HG03378 (cell line): ENCODE results near the gene TULP4.
"Not testable (repeated sequence)": the region's sequence is repeated elsewhere in the genome, so short reads cannot be mapped to it uniquely, and the experiment has no call there.

ENCODE experiments used
- ATAC-seq: cut with Tn5 transposase; IDR thresholded peaks from one replicate; pipeline ENCODE4 v1.9.1; 2021; ENCODE audit warnings: mild to moderate bottlenecking, moderate library complexity; ENCODE audit not compliant: unreplicated experiment

The TULP4 gene

DNA sequence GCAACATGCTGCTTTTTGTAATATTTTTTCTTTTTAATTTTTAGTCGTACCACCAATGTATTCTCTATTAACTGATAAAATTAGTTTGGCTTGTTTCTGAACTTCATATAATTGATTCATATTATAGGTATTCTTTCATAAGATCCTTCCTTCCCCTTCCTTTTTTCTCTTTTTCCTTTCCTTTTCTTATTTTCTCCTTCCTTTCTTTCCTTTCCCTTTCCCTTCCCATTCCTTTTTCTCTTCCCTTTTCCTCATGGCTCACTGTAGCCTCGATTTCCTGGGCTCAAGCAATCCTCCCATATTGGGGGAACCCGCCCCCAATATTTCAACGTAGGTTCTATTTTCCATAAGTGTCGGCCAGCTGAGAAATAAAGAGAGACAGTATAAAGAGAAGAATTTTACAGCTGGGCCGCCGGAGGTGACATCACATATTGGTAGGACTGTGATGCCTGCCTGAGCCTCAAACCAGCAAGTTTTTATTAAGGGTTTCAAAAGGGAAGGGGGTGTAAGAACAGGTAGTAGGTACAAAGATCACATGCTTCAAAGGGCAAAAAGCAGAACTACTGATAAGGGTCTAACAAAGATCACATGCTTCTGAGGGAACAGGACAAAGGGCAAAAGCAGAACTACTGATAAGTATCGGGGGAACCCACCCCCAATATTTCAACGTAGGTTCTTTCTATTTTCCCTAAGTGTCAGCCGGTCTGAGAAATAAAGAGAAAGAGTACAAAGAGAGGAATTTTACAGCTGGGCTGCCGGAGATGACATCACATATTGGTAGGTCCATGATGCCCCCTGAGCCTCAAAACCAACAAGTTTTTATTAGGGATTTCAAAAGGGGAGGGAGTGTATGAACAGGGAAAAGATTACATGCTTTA is 16.1 kb upstream of the TULP4 start:
- not testable (repeated sequence) for ATAC-seq

DNA sequence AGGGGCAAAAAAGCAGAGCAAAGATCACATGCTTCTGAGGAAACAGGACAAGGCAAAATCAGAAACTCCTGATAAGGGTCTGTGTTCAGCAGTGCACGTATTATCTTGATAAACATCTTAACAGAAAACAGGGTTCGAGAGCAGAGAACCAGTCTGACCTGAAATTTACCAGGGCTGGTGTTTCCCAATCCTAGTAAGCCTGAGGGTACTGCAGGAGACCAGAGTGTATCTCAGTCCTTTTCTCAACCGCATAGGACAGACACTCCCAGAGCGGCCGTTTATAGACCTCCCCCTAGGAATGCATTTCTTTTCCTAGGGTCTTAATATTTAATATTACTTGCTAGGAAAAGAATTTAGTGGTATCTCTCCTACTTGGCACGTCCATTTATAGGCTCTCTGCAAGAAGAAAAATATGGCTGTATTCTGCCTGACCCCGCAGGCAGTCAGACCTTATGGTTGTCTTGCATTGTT is 15.4 kb upstream of the TULP4 start:
- not testable (repeated sequence) for ATAC-seq

DNA sequence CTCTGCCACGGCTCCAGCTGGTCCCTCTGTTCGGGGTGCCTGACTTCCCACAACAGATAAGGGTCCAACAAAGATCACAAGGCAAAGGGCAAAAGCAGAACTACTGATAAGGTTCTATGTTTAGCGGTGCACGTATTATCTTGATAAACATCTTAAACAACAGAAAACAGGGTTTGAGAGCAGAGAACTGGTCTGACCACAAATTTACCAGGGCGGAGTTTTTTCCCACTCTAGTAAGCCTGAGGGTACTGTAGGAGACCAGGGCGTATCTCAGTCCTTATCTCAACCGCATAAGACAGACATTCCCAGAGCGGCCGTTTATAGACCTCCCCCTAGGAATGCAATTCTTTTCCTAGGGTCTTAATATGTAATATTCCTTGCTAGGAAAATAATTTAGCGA is 14.6 kb upstream of the TULP4 start:
- not testable (repeated sequence) for ATAC-seq

DNA sequence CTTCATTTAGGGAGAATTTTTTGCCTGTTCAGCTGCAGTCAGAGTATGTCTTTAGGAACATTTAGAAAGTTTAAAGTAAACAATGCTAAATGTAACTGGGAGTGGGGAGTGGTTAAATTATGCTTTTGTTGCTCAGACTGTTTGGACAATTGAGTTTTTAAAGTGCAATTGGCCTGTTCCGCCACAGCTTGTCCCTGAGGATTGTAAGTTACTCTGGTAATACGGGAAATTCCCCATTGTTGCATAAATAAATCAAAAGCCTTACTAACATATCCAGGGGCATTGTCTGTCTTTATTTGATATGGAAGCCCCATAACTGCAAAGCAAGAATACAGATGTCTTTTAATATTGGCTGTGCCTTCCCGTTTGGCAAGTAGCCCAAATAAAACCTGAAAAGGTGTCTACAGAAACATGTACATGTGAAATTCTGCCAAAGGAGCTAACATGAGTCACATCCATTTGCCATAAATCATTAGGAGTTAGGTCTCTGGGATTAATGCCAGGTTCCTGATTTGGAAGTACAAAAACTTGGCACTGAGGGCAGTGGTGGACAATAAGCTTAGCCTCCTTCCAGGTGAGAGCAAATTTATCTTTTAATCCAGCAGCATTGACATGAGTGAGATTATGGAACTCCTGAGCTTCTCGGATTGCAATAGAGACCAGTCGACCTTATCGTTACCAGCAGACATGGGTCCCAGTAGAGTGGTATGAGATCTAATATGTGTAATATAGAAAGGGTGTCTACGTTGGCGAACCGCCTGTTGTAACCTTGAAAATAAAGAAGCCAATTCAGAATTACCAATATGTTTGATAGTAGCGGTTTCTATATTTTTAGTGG is 11.7 kb upstream of the TULP4 start:
- ATAC-seq: not testable (repeated sequence)

DNA sequence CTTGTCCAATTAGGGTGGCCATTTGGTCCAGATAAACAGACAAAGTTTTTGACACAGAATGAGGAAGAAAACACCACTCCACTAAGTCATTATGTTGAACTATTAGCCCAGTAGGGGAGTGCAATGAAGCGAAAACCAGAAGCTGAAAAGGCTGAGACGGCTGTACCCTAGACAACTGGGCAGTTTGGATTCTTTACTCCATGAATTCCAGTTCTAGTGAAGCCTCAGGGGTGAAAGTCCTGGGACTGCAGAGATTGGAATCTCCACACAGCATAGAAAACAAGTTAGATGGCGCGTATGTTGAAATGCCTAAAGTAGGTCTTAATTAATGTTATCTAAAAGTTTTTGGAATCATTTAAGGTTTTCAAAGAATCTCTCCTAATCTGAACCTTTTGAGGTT is 10.7 kb upstream of the TULP4 start:
- ATAC-seq: not testable (repeated sequence)

DNA sequence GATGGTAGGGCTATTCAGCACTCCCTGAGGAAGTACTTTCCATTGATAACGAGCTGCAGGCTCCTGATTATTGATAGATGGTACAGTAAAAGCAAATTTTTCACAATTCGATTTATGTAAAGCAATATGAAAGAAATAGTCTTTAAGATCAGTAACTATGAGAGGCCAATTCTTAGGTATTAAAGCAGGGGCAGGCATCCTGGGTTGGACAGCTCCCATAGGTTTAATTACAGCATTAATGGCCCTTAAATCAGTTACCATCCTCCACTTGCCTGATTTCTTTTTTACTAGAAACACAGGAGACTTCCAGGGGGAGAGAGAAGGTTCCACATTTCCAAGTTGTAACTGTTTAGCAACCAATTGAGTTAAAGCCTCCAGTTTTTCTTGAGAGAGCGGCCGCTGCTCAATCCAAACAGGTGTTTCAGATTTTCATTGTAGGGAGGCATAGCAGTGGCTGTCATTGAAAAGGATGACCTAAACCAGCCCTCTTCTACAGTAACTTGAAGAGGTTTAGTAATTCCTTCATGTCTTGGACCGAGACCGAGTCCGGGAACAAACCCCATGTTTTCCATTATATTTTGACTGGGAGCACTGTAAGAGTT is 10.0 kb upstream of the TULP4 start:
- ATAC-seq: not testable (repeated sequence)

DNA sequence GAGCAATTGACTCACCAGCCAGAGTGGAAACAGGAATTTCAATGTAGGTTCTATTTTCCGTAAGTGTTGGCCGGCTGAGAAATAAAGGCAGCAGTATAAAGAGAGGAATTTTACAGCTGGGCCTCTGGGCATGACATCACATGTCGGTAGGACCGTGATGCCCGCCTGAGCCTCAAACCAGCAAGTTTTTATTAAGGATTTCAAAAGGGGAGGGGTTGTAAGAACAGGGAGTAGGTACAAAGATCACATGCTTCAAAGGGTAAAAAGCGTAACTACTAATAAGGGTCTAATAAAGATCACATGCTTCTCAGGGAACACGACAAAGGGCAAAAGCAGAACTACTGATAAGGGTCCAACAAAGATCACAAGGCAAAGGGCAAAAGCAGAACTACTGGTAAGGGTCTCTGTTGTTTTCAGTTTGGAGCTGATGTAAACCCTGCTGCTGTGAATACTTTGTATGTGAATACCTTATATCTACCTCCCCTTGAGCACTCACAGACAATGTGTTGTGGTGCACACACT is 9.0 kb upstream of the TULP4 start:
- ATAC-seq: no peak

DNA sequence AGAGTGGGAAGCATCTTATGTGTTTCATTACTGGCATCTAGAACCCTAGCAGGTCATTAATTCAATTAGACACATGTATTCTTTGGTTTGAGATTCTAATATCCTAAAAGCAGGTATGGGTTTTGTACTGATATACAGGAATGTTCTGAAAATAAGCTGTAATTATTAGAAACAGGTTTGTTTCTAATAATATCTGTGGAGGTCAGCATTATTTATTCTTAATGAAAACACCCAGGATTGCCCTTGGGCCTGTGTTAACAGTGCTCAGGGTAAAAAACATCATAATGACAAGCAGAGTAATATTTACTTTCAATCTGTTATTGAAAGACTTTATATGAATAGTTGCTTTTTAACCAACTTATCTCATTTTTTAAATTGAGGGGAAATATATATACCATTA is 8.0 kb upstream of the TULP4 start:
- no peak for ATAC-seq

DNA sequence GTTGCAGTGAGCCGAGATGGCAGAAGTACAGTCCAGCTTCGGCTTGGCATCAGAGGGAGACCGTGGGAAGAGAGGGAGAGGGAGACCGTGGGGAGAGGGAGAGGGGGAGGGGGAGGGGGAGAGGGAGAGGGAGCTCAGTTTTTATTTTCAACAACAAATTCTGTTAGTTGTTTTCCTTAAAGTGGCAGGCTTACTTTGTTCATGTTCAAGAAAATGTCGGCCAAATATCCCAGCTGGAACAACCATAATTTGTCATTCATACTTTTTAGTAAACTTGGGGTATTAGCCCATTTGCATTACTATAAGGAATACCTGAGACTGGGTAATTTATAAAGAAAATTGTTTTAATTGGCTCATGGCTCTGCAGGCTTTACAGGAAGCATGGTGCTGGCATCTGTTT is 2.5 kb upstream of the TULP4 start:
- ATAC-seq: no peak

DNA sequence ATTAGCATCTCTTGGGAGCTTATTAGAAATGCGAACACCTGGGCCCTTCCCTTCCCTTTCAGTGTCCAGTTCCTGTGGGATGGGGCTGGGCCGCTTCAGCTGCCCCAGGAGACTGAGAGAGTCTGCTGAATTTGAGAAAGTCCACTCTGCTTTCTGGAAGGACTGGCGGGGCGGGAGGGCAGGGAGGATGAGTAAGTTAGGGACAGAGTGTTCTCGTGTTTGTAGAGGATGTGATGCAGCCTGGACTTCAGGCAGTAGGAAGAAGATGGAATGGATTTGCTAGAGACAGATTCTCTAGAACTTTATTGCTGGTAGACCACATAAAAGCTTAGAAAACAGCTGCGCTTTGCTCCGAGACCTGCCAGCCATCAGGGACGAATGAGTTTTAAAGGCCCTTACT is 1.1 kb upstream of the TULP4 start:
- no peak for ATAC-seq

DNA sequence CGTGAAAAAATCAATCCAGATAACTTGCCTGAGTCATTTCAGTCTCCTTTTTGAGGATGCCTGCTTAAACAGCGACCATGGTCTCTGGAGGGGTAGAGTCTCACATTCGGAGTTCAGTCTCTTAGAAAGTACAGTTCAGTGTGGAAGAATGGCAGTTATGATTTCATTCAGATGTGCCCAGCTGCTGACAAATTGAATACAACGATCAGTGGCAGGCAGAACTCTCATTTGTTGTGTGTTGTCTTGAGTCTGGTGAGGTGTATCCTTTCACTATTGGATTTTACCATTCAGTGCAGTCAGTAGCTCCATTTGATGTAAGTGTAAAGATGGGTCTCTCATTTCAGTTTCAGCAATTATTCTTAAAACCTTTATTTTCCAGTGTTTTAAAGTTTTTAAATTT is 639 bp upstream of the TULP4 start:
- ATAC-seq: no peak

DNA sequence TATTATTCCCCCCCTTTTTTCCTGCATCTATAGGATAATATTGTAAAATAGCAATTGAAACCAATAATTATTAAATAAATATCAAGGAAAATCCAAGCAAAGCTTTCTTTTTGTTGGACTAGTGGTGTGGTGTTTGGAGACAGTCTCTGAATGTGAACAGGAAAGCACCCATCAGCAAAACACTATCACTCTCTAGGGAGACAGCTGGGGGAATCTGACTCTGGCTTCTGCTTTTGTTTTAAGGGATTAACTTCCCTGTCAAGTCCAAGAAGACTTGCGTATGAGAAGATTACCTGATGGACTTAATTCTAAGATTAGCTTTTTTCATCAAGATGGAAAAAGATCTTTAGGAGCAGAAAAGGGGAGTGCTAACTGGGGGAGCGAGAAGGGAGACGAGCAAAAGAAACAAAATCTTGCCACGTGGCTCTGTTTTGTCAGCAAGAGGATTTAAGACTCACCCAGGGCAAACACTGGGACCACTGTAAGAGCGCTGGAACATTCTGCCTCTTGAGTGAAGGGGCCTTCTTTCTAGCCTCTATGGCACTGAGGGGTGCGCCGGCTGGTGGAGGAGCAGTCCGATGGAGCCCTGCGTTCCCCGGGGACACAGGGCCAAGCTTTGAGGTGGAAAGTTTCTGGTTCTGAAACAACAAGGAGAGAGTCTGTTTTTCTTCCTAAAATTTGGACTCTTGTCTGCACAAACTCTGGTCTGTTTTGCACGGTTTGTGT is 570 bp downstream of the TULP4 start:
- ATAC-seq: no peak

DNA sequence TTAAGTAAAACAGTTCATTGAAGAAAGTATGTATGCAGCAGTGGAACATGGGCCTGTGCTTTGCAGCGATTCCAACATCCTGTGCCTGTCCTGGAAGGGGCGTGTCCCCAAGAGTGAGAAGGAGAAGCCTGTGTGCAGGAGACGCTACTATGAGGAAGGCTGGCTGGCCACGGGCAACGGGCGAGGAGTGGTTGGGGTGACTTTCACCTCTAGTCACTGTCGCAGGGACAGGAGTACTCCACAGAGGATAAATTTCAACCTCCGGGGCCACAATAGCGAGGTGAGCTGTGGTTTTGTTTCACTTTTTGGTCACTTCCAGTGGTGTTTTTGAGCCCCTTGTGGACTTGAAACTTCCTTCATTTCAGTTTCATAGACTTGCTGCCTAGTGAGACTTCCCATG is 1.7 kb downstream of the TULP4 start:
- ATAC-seq: peak; percentile 50

DNA sequence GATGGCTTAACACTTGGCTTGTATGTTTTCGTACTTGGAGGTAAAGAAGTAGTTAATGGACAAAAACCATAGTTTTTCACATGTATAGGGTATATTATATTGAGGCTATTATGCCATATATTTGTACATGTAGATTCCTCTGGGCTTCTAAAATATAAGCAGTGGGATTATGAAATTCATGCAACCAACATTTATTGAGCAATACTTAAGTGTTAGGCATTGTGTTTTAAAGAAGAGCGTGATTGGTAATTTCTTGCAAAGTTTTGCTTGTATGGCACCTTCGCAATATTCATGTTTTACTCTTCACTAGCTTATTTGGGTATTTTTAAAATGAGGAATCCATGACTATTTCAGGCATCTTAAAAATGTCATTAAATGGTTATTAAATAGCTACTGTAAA is 2.5 kb downstream of the TULP4 start:
- no peak for ATAC-seq

DNA sequence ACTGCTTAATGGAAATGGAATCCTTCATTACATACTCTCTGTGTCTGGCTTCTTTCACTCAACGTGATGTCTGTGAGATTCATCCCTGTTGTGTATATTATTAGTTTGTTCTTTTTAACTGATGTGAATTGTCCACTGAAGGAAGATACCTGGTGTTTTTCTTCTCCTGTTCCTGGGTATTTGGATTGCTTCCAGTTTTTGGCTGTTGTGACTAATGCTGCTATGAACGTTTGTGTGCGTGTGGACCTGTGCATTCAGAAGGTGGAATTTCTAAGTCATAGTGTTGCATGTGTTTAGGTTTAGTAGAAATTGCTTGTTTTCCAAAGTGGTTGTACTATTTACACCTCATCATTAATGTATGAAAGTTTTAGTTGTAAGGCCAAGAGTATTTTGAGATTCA is 3.8 kb downstream of the TULP4 start:
- no peak for ATAC-seq

DNA sequence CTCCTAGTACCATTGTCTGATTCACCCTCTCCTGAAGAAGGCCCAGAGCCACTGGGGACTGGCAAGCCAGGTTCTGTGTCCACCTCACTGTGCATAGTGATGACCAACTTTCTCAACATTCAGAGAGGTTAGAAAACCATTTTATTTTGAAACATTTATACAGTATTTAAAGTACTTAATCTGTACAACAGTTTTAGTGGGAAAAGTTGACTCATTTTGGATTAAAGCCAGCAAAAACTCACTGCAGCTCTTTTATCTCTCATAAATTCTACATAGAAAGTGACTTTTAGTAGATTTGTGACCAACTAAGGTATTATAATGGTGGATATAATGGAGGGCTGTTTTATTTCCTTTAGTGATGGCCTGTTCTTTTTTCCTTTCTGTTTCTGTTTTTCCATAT is 9.7 kb downstream of the TULP4 start:
- no peak for ATAC-seq

DNA sequence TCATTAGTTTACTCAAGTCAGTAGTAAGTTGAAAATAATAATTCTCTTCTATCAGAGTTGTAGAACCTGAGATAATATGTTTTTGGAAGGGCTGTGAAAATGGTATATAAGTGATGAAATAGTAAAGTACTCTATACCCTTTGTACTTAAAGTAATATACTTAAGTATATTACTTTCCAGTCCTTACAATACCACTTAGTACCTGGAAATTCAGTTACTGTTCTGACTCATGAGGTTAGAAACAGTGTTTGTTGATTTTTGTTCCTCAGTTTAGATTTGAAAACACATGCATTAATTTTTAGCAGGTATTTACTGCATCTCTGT is 10.1 kb downstream of the TULP4 start:
- no peak for ATAC-seq

DNA sequence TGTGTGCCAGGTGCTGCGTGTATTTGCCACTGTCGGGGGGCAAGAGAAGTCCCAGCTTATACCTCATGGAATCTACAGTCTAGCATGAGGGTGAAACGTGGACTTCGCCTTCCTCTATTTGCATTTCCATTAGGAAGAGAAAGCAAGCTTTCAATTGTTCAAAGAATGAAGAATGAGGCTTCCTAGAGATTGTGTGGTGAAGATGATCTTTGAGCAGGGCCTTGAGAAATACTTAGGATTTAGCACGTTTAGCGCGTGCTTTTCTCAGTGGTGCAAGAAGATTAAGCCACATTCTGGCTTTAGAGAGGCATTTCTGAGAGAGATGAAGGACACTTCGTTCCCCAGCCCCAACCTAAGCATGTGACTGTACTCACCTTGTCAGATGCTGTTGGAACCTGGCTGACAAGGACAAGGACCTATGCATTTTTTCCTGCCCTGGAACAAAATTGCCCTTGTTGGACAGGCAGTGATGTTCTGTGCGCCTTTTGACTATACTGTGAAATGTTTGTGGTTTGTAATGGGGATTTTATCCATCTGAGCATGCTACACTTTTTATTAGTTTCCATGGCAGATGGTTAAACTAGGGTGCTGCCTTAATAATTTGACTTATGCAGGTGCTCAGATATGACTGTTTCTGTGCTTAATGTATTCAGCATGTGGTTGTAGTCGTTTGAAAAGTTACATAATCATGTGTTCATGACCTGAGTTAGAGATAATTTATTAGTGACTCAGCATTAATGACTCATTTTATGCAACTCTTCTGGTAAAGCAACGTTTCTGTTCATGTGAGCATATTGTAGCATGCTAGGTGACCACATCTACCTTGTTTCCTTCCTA is 10.7 kb downstream of the TULP4 start:
- peak; percentile 84 for ATAC-seq

DNA sequence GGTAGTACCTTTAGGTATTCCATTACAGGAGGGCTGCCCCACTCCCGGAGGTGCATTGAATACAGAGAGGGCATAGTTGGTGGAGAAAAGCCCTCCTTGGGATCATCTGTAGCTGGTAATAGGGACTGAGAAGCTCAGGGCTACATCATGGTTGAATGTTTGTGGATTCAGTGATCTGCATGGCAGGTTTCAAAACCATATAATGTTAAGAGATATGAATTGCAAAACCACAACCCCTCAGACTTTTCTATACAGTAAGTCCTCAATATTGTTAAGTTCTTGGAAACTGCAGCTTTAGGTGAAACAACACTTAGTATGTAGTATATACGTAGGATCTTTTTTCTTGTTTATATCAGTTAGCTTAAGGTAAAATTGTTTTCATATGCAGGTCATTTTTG is 11.3 kb downstream of the TULP4 start:
- ATAC-seq: peak; percentile 43

DNA sequence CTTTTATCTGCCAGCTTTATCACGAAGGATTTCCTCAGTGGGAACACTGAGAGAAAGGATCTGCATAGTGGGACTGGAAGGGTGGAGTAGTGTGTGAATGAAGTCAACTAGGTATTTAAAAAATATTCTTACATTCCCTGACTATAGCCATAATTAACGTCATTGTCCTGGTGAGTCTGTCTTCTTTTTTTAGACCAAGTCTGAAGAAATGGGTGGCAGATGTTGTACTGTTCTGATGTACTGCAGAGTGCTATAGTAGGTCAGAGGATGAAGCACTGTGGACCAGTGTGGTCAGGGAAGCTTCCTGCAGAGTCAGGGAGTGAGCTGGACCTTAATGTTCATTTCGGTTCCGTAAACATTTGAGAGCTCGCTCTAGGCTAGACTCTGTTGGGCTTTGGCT is 11.9 kb downstream of the TULP4 start:
- no peak for ATAC-seq
